Kidney capillary endothelial cell (primary cell): ENCODE data around the gene SH3D19.

Experiments
- DNase-seq: peaks from one replicate; pipeline ENCODE4 v3.0.0-alpha.2; 2018; ENCODE audit warnings: low spot score

SH3D19 gene, protein sequence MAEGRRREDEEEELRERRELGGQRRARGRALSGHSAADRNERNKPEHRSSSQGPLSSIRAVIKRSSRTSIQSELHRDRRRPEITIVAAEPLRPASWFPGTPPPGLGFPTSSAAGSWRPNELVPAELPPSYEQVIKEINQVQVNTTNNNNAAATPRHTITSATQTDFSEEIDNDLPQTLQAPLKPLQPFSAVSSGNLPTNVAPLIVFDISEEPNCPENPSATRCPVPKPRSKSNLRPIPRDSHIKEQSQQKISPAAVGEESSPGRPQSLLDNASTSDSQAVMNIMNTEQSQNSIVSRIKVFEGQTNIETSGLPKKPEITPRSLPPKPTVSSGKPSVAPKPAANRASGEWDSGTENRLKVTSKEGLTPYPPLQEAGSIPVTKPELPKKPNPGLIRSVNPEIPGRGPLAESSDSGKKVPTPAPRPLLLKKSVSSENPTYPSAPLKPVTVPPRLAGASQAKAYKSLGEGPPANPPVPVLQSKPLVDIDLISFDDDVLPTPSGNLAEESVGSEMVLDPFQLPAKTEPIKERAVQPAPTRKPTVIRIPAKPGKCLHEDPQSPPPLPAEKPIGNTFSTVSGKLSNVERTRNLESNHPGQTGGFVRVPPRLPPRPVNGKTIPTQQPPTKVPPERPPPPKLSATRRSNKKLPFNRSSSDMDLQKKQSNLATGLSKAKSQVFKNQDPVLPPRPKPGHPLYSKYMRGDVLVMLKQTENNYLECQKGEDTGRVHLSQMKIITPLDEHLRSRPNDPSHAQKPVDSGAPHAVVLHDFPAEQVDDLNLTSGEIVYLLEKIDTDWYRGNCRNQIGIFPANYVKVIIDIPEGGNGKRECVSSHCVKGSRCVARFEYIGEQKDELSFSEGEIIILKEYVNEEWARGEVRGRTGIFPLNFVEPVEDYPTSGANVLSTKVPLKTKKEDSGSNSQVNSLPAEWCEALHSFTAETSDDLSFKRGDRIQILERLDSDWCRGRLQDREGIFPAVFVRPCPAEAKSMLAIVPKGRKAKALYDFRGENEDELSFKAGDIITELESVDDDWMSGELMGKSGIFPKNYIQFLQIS

DNA sequence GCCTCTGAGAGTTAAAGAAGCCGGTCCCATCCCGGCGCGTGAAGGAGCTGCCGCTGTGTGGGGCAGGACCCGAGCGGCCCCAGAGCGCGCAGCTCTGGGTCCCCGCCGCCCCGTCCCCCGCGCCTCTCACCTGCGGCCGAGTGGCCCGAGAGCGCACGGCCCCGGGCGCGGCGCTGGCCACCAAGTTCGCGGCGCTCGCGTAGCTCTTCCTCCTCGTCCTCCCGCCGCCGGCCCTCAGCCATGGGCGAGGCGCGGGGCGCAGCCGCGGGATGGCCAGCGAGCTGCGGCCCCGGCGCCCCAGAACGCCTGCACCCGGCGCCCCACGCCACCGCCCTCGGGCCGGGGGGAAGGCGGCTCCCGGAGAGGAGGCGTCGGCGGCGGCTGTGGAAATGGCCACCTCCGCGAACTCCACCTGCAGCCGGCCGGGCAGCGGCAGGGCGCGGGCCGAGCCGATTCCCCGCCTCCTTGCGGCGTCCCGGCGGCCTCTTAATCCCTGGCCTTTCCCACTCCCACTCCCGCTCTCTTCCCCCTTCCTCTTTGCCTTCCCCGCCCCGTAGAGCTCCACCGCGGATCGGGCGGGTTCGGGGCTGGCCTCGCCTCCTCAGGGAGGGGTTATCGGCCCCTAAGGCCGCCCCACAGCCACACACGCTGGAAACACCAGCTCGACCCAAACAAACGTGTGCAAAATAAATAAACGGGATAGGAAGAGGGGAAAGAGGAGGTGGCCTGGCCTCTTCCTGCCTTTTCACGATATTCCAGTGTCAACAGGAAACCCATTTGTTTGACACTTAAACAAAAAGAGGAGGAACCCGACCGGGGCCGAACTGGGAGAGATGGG lies at the start of gene SH3D19:
TSS of gene SH3D19 (minus strand) at position 495 of the 838 bp plus-strand sequence. CDS start at position 242, 253 bp downstream.
- no peak for DNase-seq

DNA sequence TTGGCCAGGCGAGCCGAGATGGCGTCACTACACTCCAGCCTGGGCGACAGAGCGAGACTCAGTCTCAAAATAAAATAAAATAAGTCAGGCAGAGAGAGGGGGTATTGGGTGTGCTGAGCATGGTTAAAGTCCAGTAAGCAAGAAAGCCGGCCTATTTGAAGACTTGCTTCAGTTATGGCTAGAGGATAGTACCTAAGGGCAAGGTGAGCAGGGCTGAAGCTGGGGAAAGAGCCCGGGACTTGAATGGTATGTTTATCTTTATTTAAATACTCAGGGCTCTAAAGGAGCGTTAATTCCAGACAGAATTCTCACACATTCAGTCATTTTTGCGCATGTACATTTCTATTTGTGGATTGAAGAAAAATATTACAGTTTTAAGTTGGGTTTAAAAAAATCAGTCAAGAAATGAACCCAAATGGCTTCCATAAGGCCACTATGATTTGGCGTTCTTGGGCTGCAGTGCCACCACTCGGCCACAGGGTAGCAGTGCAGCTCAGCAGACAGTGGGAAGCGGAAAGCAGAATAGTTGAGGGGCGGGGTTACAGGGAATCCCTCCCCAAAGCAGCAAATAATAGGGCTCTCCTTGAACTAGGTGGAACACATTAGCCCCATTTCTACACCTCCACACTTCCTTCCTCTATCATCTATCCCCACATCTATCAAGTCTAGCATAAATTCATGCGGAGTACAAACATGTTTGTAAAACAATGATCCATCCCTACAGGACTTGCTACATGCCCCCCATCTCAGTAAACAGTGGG lies 37.2 kb upstream of the SH3D19 start:
- peak; percentile 83 for DNase-seq

DNA sequence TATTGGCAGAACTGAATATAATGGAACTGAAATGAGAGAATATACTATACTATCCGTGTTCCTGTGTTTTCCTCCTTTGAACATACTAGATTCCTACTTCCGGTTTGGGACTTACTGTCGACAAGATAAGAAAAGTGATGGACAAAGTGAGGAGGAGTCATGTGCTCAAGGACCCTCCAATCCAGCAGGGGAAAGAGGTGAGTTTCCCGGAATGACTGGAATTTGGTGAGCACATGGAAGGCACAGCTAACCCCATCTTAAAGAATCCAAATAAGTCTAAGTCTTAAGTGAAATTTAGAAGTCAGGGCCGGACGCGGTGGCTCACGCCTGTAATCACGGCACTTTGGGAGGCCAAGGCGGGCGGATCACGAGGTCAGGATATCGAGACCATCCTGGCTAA lies 36.6 kb upstream of the SH3D19 start:
- no peak for DNase-seq

DNA sequence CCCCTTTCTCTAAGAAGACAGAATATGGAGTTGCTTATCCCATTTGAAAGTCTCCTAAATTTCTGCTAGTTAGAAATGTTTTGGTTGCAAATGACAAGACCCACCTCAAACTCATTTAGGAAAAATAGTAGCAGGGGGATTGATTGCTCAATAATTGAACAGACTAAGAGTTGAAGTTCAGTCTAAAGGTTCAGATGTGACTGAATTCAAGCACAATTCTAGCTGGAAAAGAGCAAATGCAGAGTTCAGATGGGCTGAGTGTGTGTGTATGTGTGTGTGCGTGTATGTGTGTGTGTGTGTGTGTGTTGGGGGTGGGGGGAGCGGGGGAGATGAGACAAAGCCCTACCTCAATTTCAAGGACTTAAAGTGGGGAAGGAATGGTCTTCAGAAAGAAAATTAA lies 35.7 kb upstream of the SH3D19 start:
- no peak for DNase-seq

DNA sequence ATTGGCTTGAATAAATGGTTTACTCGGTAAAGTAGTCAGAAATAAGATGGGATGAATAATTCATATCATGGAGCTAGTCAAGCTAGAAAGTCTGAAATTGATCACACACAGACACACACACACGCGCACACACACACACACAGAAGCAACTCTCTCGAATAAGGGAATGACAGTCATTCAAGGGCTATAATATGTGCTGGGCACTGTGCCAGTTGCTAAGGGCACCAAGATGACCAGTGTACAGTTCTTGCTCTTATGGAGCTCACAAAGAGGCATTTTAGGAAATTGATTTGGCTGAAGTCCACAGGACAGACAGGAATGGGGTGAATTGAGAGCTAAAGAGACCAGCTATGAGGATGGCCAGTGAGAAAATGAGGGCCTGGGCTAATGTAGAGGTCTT lies 34.2 kb upstream of the SH3D19 start:
- DNase-seq = no peak

DNA sequence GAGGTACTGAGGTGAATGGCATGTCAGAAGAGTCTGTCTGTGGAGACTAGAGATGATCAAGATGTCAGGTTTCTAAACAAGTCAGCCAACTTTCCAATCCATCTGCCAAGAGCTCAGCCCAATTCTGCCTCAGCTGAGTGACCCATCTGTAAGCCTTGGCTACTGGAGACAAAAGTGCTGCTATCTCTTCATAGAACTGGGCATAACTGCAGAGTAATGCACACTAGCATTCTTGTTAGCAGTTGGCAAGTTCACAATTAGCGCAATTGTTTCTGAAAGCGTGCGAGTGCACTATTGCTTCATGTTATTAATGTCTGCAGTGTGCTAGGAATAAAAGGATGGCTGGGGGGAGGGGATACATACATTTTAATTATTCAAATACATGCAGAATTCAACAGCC lies 32.9 kb upstream of the SH3D19 start:
- DNase-seq = no peak

DNA sequence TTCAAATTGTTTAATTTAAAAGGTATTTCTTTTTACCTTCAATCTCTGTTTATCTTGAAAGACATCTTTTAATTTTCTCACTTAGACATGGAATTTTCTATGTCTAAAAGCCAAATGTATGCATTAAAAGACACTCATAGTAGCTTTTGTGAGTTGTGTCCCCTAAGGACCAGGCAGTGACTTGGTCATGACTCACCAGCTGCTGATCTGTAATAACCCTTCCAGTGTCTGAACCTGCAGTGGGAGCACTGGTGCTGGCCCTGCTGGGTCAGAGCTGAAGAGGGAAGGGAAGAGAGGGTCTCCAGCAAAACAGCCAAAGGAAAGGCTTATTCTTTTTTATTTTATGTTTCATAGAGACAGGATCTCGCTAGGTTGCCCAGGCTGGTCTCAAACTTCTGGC lies 31.1 kb upstream of the SH3D19 start:
- peak; percentile 47 for DNase-seq

DNA sequence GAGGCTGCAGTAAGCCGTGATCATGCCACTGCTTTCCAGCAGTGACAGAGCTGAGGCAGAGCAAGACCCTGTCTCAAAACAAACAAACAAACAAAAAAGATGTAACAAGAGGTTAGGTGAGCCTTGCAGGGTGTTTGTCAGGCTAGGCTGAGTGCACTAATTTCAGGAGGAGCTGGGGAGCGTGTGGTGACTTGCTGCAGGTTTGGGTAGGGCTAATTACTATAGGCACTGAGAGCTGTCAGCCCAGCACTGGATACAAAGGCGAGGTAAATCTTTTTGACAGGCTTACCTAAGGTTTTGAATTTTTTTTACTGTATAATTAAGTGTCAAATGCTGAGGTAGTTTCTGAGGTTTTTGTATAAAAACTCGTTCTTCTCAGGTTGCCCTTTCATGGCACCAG lies 29.8 kb upstream of the SH3D19 start:
- DNase-seq = no peak

DNA sequence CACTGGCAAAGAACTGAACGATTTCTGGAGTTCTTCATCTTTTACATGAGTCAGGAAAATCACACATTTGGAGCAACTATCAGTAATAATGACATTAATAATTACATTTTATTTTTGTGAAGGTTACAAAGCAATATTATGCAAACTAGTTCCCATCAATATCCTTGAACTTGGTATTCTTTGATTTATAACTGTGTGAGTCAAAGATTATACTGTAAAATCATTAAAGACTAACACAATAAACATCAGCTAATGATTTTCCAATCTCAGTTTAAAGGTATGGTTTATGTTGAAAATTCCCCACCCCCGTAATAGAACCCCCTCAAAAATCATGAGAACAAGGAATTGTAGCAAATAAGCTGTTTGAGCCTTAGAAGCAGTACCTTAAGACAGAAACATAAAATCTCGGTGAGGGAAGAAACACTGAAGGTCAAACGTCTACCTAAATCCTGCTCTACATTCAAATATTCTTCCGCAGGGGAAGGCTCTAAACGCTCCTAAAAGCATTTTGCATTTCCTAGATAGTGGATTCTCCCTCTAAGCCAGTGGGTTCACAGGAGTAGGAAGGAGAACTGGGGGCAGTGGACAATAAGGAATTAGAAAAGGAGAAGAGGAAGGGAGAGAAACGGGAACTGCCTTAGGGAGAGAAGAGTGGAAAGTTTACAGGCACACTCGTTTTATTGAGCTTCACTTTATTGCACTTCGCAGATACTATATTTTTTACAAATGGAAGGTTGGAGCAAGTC lies 22.3 kb upstream of the SH3D19 start:
- DNase-seq = no peak

DNA sequence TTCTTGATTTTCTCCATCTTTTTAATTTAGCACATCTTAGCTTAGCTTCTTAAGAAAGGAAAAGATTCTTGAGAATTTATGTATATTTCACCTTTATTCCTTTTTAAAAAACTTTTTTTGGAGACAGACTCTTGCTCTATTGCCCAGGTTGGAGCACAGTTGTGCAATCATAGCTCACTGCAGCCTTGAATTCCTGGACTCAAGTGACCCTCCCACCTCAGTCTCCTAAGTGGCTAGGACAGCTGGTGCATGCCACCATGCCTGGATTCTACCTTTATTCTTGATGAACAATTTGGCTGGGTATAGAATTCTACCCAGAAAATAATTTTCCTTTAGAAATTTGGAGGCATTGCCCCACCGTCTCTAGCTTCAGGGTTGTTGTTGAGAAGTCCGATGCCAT lies 19.5 kb upstream of the SH3D19 start:
- no peak for DNase-seq

DNA sequence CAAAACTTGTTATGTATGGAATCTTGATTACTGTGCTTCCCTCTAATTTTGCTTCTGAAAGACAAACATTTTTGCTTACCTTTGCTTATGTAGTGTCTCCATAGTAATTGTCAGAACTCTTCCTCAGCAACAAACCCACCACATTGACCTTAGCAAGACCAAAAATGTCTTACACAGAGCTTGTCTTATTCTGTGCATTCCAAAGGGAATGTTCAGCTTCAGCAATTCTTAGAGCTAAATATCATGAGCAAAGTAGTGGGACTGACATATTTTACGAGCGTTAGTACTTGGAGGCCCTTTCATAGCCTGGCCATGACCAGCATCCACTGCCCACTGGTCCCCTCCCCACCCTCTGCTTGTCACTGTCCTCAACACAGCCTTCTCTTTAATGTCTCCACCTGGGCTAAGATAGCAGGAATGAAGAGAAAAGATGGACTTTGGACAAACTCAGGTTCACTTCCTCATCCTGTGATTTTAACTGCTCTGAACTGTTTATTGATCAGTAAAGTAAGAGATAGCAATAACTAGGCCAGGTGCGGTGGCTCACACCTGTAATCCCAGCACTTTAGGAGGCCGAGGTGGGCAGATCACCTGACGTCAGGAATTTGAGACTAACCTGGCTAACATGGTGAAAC lies 15.5 kb upstream of the SH3D19 start:
- DNase-seq = no peak

DNA sequence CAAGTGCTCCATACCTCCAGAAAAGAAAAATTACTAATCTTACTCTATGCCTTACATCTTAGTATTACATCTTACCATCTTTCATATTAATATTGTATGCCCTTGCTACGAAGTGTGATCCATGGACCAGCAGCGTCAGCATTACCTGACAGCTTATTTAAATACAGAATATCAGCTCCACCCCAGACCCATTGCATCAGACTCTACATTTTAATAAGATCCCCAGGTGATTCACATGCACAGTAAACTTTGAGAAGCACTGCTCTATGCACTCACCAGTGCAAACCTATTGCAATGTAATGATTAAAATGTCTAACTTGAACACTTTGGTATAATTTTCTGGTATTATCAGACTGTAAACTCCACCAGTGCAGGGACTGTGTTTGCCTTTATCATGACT lies 14.1 kb upstream of the SH3D19 start:
- no peak for DNase-seq

DNA sequence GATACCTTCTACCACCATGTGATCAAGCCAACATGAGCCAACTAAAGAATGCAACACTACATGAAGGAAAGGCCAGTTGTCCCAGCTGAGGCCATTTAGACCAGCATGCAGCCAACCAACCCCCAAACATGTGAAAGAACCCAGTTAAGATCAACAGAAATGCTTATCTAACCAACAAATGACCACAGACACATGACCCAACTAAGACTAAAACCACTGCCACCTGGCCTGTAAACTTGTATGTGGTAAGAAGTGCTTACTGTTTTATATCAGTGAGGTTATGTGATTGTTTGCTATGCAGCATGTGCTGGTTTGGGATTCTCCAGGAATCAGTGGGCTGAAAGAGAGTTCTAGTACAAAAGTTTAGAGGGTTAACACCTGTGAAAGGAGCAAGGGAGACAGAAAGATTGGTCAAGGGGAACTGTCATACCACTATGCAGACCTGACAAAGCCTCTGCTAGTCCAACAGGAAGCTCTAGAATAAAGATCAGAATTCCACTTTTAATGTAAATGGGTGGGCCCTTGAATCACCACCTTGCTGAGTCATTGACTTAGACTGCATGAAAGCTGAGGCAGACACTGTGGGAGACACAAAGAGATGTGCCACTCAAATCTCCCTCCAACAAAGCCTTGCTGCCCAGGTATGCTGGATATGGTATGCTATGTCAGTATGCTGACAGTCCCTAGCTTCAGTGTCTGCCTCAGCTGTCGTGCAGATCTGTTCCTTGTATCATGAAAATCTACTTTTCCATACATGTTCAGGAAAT lies 6.1 kb upstream of the SH3D19 start:
- DNase-seq = no peak

DNA sequence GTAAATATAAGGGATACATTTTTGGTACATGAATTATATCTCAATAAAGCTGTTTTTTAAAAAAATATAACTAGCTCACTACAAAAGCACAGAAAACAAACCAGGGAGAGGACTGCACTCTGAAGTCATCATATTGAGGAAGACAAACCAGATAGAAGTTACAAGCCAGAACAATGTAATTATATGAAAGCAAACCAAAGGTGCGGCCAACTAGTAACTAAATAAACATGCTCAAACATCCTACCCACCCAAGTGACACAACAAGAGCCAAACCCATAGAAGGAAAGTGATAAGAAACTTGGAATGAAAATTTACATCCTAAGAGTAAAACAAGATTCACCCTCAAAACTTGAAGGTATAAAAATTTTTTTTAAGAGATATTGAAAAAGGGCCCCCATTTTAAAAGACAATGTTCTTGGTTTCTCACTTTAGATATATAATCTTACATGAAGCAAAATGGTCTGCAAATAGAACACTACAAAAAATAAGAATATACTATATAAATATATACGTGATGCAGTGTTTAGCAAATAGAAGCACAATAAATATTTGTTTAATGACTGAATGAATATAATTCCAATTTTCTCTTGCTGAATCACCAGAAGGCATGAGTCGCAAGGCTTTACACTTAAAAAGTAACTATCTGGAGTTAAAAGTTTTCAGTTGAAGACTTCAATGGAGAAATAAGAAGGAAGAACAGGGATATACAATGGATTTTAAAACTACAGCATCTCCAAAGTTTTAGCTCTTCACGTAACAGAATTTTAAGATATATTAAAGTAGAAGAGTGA lies 4.0 kb upstream of the SH3D19 start:
- DNase-seq = no peak

DNA sequence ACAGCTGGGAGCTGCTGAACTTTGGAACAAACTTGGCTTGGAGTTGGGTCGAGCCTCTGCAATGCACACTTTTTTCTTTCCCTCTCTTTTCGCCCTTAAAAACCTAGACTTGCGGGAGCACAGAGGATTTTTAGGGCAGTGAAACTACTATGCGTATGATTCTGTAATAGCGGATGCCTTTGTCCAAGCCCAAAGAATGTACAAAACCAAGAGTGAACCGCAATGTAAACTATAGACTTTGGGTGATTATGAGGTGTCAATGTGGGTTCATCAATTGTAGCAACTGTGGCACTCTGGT lies 493 bp upstream of the SH3D19 start:
- DNase-seq = no peak

DNA sequence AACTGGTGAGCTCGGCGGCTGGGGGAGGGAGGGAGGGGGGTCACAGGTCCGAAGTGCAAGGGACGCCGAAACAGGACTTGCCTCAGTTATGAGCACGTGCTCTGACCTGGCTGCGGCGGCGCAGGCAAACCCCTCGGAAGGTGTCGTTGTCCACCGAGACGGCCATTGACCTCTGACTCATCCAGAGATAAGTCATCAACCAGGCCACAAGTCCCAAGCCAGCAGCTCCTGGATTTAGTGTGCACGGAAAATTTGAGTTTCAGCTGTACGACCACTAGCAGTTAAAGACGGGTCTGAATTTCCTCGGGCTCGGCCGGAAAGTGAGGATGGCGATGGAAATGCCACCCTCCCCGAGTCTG lies 674 bp downstream of the SH3D19 start:
- peak; percentile 81 for DNase-seq

DNA sequence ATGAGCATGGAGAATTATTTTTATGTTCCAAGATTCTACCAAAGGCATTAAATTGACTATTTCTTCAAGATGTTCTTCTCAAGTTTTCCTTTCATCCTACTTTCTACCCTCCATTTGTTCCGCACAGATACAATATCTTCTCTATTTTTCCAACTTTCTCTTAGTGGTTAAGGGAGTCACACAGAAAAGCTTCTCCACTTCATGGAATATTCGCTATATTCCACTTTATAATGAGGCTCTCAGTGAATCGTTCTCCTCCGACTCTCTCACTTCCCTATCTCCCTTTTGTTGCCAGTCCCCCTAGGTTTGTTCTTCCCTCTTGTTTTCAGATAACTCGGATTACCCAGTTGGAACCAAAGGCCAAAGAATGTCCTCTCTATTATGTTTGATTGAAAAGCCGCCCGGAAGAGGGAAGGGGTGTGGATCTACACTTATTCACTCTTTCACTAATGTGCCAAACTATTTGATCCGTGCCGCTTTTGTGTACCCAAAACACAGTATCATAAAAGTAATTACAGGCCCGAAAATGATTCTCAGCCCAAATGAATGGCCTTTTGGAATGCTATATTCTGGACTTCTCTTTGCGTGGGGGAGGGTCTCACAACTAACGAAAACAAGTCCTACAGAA lies 1.2 kb downstream of the SH3D19 start:
- DNase-seq = no peak

DNA sequence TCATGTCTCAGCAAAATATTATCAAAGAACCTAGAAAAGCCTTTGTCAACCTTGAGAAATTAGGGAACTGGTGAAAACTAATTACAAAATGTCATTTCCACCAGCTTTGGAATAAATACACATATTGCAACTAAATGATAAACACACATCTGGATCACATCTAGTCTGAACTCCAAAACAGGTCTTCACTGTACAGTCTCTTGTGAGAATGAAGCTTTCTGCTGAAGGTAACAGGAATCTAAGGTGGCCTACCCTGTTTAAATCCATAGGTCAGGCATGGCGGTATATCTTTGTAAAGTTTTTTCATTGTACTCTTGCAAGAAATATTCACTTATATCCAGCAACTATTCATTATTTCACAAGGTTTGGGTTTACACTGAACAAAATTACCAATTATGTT lies 1.7 kb downstream of the SH3D19 start:
- no peak for DNase-seq
